DOHH2 (cell line): ENCODE measurements around the gene CREG2.

Experiments
- H3F3A ChIP-seq: fragments of 200-600 bp; sonication (generic), shearing (Covaris generic); 2 replicates; pipeline ENCODE4 v1.6.0; 2016; ENCODE audit warnings: antibody characterized with exemption, mild to moderate bottlenecking; ENCODE audit not compliant: control insufficient read depth, insufficient read depth
- H3K27ac ChIP-seq: fragments of 200-600 bp; sonication (generic); 2 replicates; pipeline ENCODE4 v1.5.1; 2014; ENCODE audit warnings: low read depth, mild to moderate bottlenecking, low read length, moderate library complexity
- H3K27me3 ChIP-seq: fragments of 200-600 bp; sonication (generic); 2 replicates; pipeline ENCODE4 v1.6.1; 2014; ENCODE audit warnings: mild to moderate bottlenecking, low read length, mixed read lengths; ENCODE audit not compliant: control insufficient read depth
- H3K36me3 ChIP-seq: fragments of 200-600 bp; sonication (generic); 2 replicates; pipeline ENCODE4 v1.6.1; 2014; ENCODE audit warnings: mild to moderate bottlenecking, low read length, moderate library complexity, mixed read lengths; ENCODE audit not compliant: control insufficient read depth
- H3K4me1 ChIP-seq: fragments of 200-600 bp; sonication (generic); 2 replicates; pipeline ENCODE4 v1.6.1; 2014; ENCODE audit warnings: mild to moderate bottlenecking, low read length, mixed read lengths; ENCODE audit not compliant: control insufficient read depth
- H3K4me2 ChIP-seq: fragments of 200-600 bp; sonication (generic); 2 replicates; pipeline ENCODE4 v1.6.0; 2014; ENCODE audit warnings: mild to moderate bottlenecking, low read length, moderate library complexity
- H3K4me3 ChIP-seq: fragments of 200-600 bp; sonication (generic); 2 replicates; pipeline ENCODE4 v1.5.1; 2014; ENCODE audit warnings: mild to moderate bottlenecking, low read length, mixed read lengths
- H3K79me2 ChIP-seq: fragments of 200-600 bp; sonication (generic); 2 replicates; pipeline ENCODE4 v1.6.1; 2014; ENCODE audit warnings: mild to moderate bottlenecking, low read length, mixed read lengths; ENCODE audit not compliant: control insufficient read depth
- H3K9me2 ChIP-seq: fragments of 200-600 bp; sonication (generic); replicated peaks from 2 replicates; pipeline ENCODE4 v1.6.1; 2014; ENCODE audit warnings: mild to moderate bottlenecking, low read length, mixed read lengths; ENCODE audit not compliant: control insufficient read depth
- H3K9me3 ChIP-seq: fragments of 200-600 bp; sonication (generic); 2 replicates; pipeline ENCODE4 v1.6.1; 2014; ENCODE audit warnings: antibody characterized with exemption, low read length, mixed read lengths; ENCODE audit not compliant: control insufficient read depth, insufficient read depth
- H4K20me1 ChIP-seq: fragments of 200-600 bp; sonication (generic); 2 replicates; pipeline ENCODE4 v1.6.0; 2014; ENCODE audit warnings: low read depth, mild to moderate bottlenecking, antibody characterized with exemption, low read length, moderate library complexity; ENCODE audit not compliant: control insufficient read depth, insufficient read depth
- CTCF ChIP-seq: fragments of 200-600 bp; sonication (generic); IDR thresholded peaks from one replicate; pipeline ENCODE4 v1.5.1; 2014; ENCODE audit warnings: antibody characterized with exemption, mild to moderate bottlenecking, low read depth, low read length; ENCODE audit not compliant: poor library complexity, severe bottlenecking
- EZH2phosphoT487 ChIP-seq: fragments of 200-600 bp; sonication (generic); IDR thresholded peaks from 2 replicates; pipeline ENCODE4 v1.6.1; 2017; ENCODE audit warnings: borderline replicate concordance, mild to moderate bottlenecking, antibody characterized with exemption, low read length, moderate library complexity, mixed read lengths

Gene CREG2

GRCh38 chr2:101296371-101296770 lies 90.9 kb downstream of the CREG2 start:
- Histone ChIP-seq H3K36me3 (no peaks in the 10 kb centered on the region), H3K27ac (no peak overlapping the region), H3K79me2 (peaks cover 24% of the 10 kb centered on the region), H3K4me1 (no peaks in the 10 kb centered on the region), H4K20me1 (0 out of 2 replicates have a peak, but pooled peaks cover 9% of the 10 kb centered on the region), H3F3A (no peaks in the 10 kb centered on the region), H3K4me3 (no peak overlapping the region), H3K27me3 (no peaks in the 10 kb centered on the region), H3K9me3 (no peaks in the 10 kb centered on the region), H3K4me2 (no peak overlapping the region), H3K9me2 (no peaks in the 10 kb centered on the region)
- no peak for TF ChIP-seq CTCF
- TF ChIP-seq EZH2phosphoT487: no peak

GRCh38 chr2:101295895-101296294 lies 91.4 kb downstream of the CREG2 start:
- no peaks in the 10 kb centered on the region for H3F3A ChIP-seq

More at GRCh38 chr2:101295895-101296294, 91.4 kb downstream of the CREG2 start:
- Histone ChIP-seq H3K27ac (no peak overlapping the region), H3K9me2 (no peaks in the 10 kb centered on the region), H3K36me3 (no peaks in the 10 kb centered on the region), H4K20me1 (0 out of 2 replicates have a peak, but pooled peaks cover 9% of the 10 kb centered on the region), H3K27me3 (no peaks in the 10 kb centered on the region), H3K79me2 (peaks cover 24% of the 10 kb centered on the region), H3K4me1 (no peaks in the 10 kb centered on the region), H3K4me2 (no peak overlapping the region), H3K4me3 (no peak overlapping the region), H3K9me3 (no peaks in the 10 kb centered on the region)
- TF ChIP-seq EZH2phosphoT487 (no peak), CTCF (no peak)
